Forelimb muscle (tissue), 1 donor: Measurements from ENCODE around the gene PTGES. TPM values are rescaled to one million over a fixed set of nuclear protein-coding genes. Genes with fewer than 3 reads are reported as not detected.
"Not testable (repeated sequence)": the region's sequence is repeated elsewhere in the genome, so short reads cannot be mapped to it uniquely, and the experiment has no call there.

Experiments
- DNase-seq: peaks from one replicate; pipeline ENCODE4 v3.0.0-alpha.2; 2013; ENCODE audit warnings: low read depth
- polyA plus RNA-seq: library from polyadenylated mRNA; unstranded; fragments of 120-200 nt; gene quantifications from one replicate; pipeline ENCODE4 v1.2.1, GENCODE V29; 2013; ENCODE audit not compliant: insufficient read length

Gene PTGES
- polyA plus RNA-seq, 1 donor = 9.5 TPM

GRCh38 chr9:129770741-129771140 is 17.9 kb upstream of the PTGES start:
- no peak for DNase-seq

GRCh38 chr9:129769669-129770068 is 16.8 kb upstream of the PTGES start:
- DNase-seq = no peak

- DNase-seq = no peak
These were observed 15.6 kb upstream of the PTGES start for GRCh38 chr9:129768486-129768885.

GRCh38 chr9:129765764-129766317 is 13.0 kb upstream of the PTGES start:
- no peak for DNase-seq

GRCh38 chr9:129762985-129763926 is 10.4 kb upstream of the PTGES start:
- no peak for DNase-seq

GRCh38 chr9:129762370-129762984 is 9.6 kb upstream of the PTGES start:
- not testable (repeated sequence) for DNase-seq

- DNase-seq = no peak
These were observed 9.1 kb upstream of the PTGES start for GRCh38 chr9:129761901-129762369.

- DNase-seq = no peak
These were observed 8.6 kb upstream of the PTGES start for GRCh38 chr9:129761293-129761900.

- DNase-seq = not testable (repeated sequence)
These were observed 7.9 kb upstream of the PTGES start for GRCh38 chr9:129760784-129761183.

- DNase-seq = no peak
These were observed 7.1 kb upstream of the PTGES start for GRCh38 chr9:129759804-129760502.

- no peak for DNase-seq
These were observed 6.5 kb upstream of the PTGES start for GRCh38 chr9:129759319-129759718.

- DNase-seq = no peak
These were observed 4.2 kb upstream of the PTGES start for GRCh38 chr9:129757045-129757444.

- no peak for DNase-seq
These were observed 3.3 kb upstream of the PTGES start for GRCh38 chr9:129756191-129756590.

- no peak for DNase-seq
These were observed 2.3 kb upstream of the PTGES start for GRCh38 chr9:129755151-129755550.

- no peak for DNase-seq
These were observed 721 bp downstream of the PTGES start for GRCh38 chr9:129751841-129752801.

- DNase-seq = no peak
These were observed 2.7 kb downstream of the PTGES start for GRCh38 chr9:129750013-129750638.

- DNase-seq = no peak
These were observed 3.3 kb downstream of the PTGES start for GRCh38 chr9:129749575-129749974.

GRCh38 chr9:129749052-129749451 is 3.8 kb downstream of the PTGES start:
- not testable (repeated sequence) for DNase-seq

- no peak for DNase-seq
These were observed 4.6 kb downstream of the PTGES start for GRCh38 chr9:129748249-129748648.
